H9 (cell line): ENCODE data around the gene MYL10. TPM values are rescaled to one million over a fixed set of nuclear protein-coding genes. Genes with fewer than 3 reads are reported as not detected.

Source experiments
- DNase-seq: peaks from one replicate; pipeline ENCODE4 v3.0.0-alpha.2; 2017
- H2AFZ ChIP-seq: one replicate; pipeline ENCODE4 v1.6.1; 2013; ENCODE audit warnings: mild to moderate bottlenecking, low read length, control low read depth, moderate library complexity
- H2AK5ac ChIP-seq: 2 replicates; pipeline ENCODE4 v1.6.1; 2013; ENCODE audit warnings: low read length, control low read depth, mixed read lengths; ENCODE audit not compliant: insufficient read length
- H2BK120ac ChIP-seq: one replicate; pipeline ENCODE4 v1.6.1; 2013; ENCODE audit warnings: low read depth, mild to moderate bottlenecking, low read length, control low read depth, inconsistent platforms; ENCODE audit not compliant: poor library complexity, severe bottlenecking
- H2BK12ac ChIP-seq: 2 replicates; pipeline ENCODE4 v1.6.1; 2013; ENCODE audit warnings: low read length, control low read depth, mixed read lengths, low read depth; ENCODE audit not compliant: insufficient read length
- H2BK15ac ChIP-seq: 2 replicates; pipeline ENCODE4 v1.6.1; 2013; ENCODE audit warnings: low read depth, low read length, control low read depth
- H2BK20ac ChIP-seq: one replicate; pipeline ENCODE4 v1.6.1; 2013; ENCODE audit warnings: low read depth, mild to moderate bottlenecking, low read length, control low read depth, inconsistent platforms; ENCODE audit not compliant: poor library complexity, severe bottlenecking
- H2BK5ac ChIP-seq: 2 replicates; pipeline ENCODE4 v1.6.1; 2013; ENCODE audit warnings: low read length, control low read depth, mixed read lengths; ENCODE audit not compliant: insufficient read length
- H3K14ac ChIP-seq: 2 replicates; pipeline ENCODE4 v1.6.1; 2013; ENCODE audit warnings: low read length, control low read depth; ENCODE audit not compliant: insufficient read depth
- H3K18ac ChIP-seq: 2 replicates; pipeline ENCODE4 v1.6.1; 2013; ENCODE audit warnings: low read depth, mild to moderate bottlenecking, mixed read lengths, low read length, control low read depth; ENCODE audit not compliant: insufficient read length
- H3K23ac ChIP-seq: 2 replicates; pipeline ENCODE4 v1.6.1; 2013; ENCODE audit warnings: low read length, control low read depth, mixed read lengths, low read depth; ENCODE audit not compliant: insufficient read length
- H3K23me2 ChIP-seq: 2 replicates; pipeline ENCODE4 v1.6.1; 2013; ENCODE audit warnings: low read depth, mild to moderate bottlenecking, mixed read lengths, low read length, control low read depth; ENCODE audit not compliant: insufficient read length, poor library complexity, severe bottlenecking
- H3K27ac ChIP-seq: 2 replicates; pipeline ENCODE4 v1.5.1; 2013; ENCODE audit warnings: low read length, control low read depth, mixed read lengths, low read depth; ENCODE audit not compliant: insufficient read length
- H3K27me3 ChIP-seq: 2 replicates; pipeline ENCODE4 v1.6.1; 2013; ENCODE audit warnings: low read length, control low read depth, inconsistent platforms; ENCODE audit not compliant: insufficient read depth
- H3K4ac ChIP-seq: 2 replicates; pipeline ENCODE4 v1.6.1; 2013; ENCODE audit warnings: low read depth, mild to moderate bottlenecking, control low read depth, inconsistent platforms, low read length, moderate library complexity
- H3K4me1 ChIP-seq: 2 replicates; pipeline ENCODE4 v1.6.1; 2013; ENCODE audit warnings: low read length, control low read depth, inconsistent platforms; ENCODE audit not compliant: insufficient read depth
- H3K4me2 ChIP-seq: 2 replicates; pipeline ENCODE4 v1.6.1; 2013; ENCODE audit warnings: low read length, control low read depth, mixed read lengths; ENCODE audit not compliant: insufficient read length, insufficient read depth
- H3K56ac ChIP-seq: 2 replicates; pipeline ENCODE4 v1.6.1; 2013; ENCODE audit warnings: low read depth, mild to moderate bottlenecking, mixed read lengths, low read length, control low read depth; ENCODE audit not compliant: insufficient read length
- H3K79me1 ChIP-seq: 2 replicates; pipeline ENCODE4 v1.6.1; 2013; ENCODE audit warnings: low read depth, mild to moderate bottlenecking, moderate library complexity, low read length, control low read depth, inconsistent platforms; ENCODE audit not compliant: insufficient read depth, poor library complexity, severe bottlenecking
- H3K79me2 ChIP-seq: 2 replicates; pipeline ENCODE4 v1.6.1; 2013; ENCODE audit warnings: low read length, control low read depth, inconsistent platforms; ENCODE audit not compliant: insufficient read depth
- H3K9ac ChIP-seq: 2 replicates; pipeline ENCODE4 v1.6.1; 2013; ENCODE audit warnings: low read length, control low read depth, mixed read lengths; ENCODE audit not compliant: insufficient read length; ENCODE audit errors: extremely low read depth
- H3K9me3 ChIP-seq: one replicate; pipeline ENCODE4 v1.6.1; 2013; ENCODE audit warnings: low read depth, low read length, inconsistent platforms; ENCODE audit not compliant: control insufficient read depth
- H3T11ph ChIP-seq: one replicate; pipeline ENCODE4 v1.6.1; 2013; ENCODE audit warnings: mild to moderate bottlenecking, low read length, control low read depth, inconsistent platforms
- H4K20me1 ChIP-seq: one replicate; pipeline ENCODE4 v1.6.1; 2013; ENCODE audit not compliant: control insufficient read depth, insufficient read length, insufficient read depth
- H4K5ac ChIP-seq: 2 replicates; pipeline ENCODE4 v1.6.1; 2013; ENCODE audit warnings: low read depth, mild to moderate bottlenecking, mixed read lengths, low read length, control low read depth; ENCODE audit not compliant: insufficient read length
- H4K8ac ChIP-seq: replicated peaks from 2 replicates; pipeline ENCODE4 v1.6.1; 2013; ENCODE audit warnings: low read length, control low read depth, mixed read lengths, low read depth; ENCODE audit not compliant: insufficient read length
- H4K91ac ChIP-seq: 2 replicates; pipeline ENCODE4 v1.6.1; 2013; ENCODE audit warnings: low read depth, mild to moderate bottlenecking, moderate library complexity, mixed read lengths, low read length, control low read depth; ENCODE audit not compliant: insufficient read length
- H3K27ac Mint-ChIP-seq, 3 experiments: 2 replicates in 2 of 3; 3 replicates in 1 of 3; pipeline ENCODE4 v1.8.0; 2020 to 2021; ENCODE audit warnings: mixed read lengths in 3 of 3, mild to moderate bottlenecking in 1 of 3, moderate library complexity in 1 of 3
- H3K27me3 Mint-ChIP-seq: 2 replicates; pipeline ENCODE4 v1.8.0; 2021; ENCODE audit warnings: low read depth, mild to moderate bottlenecking, moderate library complexity, mixed read lengths
- H3K36me3 Mint-ChIP-seq, 3 experiments: 2 replicates in 2 of 3; 3 replicates in 1 of 3; pipeline ENCODE4 v1.8.0; 2020 to 2021; ENCODE audit warnings: low read depth in 3 of 3, mixed read lengths in 3 of 3; ENCODE audit not compliant: insufficient read depth in 1 of 3
- H3K4me1 Mint-ChIP-seq, 2 experiments: 2 replicates each; pipeline ENCODE4 v1.8.0; 2020; ENCODE audit warnings: mixed read lengths in 2 of 2
- H3K4me3 Mint-ChIP-seq, 2 experiments: 2 replicates in 1 of 2; 3 replicates in 1 of 2; pipeline ENCODE4 v1.8.0; 2020 to 2021; ENCODE audit warnings: mild to moderate bottlenecking in 2 of 2, mixed read lengths in 2 of 2, moderate library complexity in 1 of 2
- H3K9me3 Mint-ChIP-seq, 2 experiments: 2 replicates in 1 of 2; 3 replicates in 1 of 2; pipeline ENCODE4 v1.8.0; 2020; ENCODE audit warnings: mild to moderate bottlenecking in 2 of 2, mixed read lengths in 2 of 2, moderate library complexity in 1 of 2
- CTCF ChIP-seq: fragments of 200-600 bp; sonication (generic); conservative IDR thresholded peaks from 3 replicates; pipeline ENCODE4 v1.8.0; 2021; ENCODE audit warnings: antibody characterized with exemption, mild to moderate bottlenecking
- WGBS: extraction: QIAGEN DNeasy Blood & Tissue Kit; methylation state at CpG from one replicate; pipeline ENCODE4 v1.1.7; 2013; ENCODE audit warnings: missing lambda C conversion rate, low lambda C conversion rate, mixed read lengths; ENCODE audit not compliant: insufficient read length; ENCODE audit errors: extremely low coverage; 5-methylcytosine and 5-hydroxymethylcytosine counted together
- total RNA-seq: library from RNA; stranded (reverse); gene quantifications from 2 replicates; pipeline ENCODE4 v1.2.1, GENCODE V29; 2021

MYL10 gene
- total RNA-seq, 1 experiment from 2014 or later = 0.50 TPM

- TF ChIP-seq CTCF = no peak
- H4K91ac ChIP-seq = no peak overlapping the region
- H3K9me3 ChIP-seq = no peaks in the 10 kb centered on the region
- peaks cover 11 to 22% of the 10 kb centered on the region in 2 experiments for H3K4me1 Mint-ChIP-seq
- H2BK15ac ChIP-seq = no peak overlapping the region
- DNase-seq = no peak
- no peak overlapping the region for H2BK120ac ChIP-seq
- H3K4me1 ChIP-seq = no peaks in the 10 kb centered on the region; the same call in 1 of the 2 replicates
- no peaks in the 10 kb centered on the region for H3K27me3 ChIP-seq
- no peak overlapping the region for H3K4me2 ChIP-seq
- H3K9me3 Mint-ChIP-seq = no peaks in the 10 kb centered on the region; a peak in 1 of 5 replicates
- WGBS = no CpG with 5 or more reads among the region's 14 CpGs
- H3K23me2 ChIP-seq = no peaks in the 10 kb centered on the region
- H2AK5ac ChIP-seq = no peak overlapping the region
- H3K27ac Mint-ChIP-seq = peak overlapping the region; percentile 21 to 70 (median 23); a peak in 3 of 7 replicates
- H2BK5ac ChIP-seq = no peak overlapping the region
- H4K8ac ChIP-seq = no peak overlapping the region
- H3K4me3 Mint-ChIP-seq = no peak overlapping the region
- H3K23ac ChIP-seq = no peak overlapping the region
- no peak overlapping the region for H3T11ph ChIP-seq
- peaks cover 2% of the 10 kb centered on the region; the same call in 1 of the 2 replicates for H3K27me3 Mint-ChIP-seq
- H3K4ac ChIP-seq = no peak overlapping the region
- H2BK12ac ChIP-seq = no peak overlapping the region
- no peak overlapping the region for H3K56ac ChIP-seq
- no peaks in the 10 kb centered on the region for H3K79me2 ChIP-seq
- no peak overlapping the region for H2BK20ac ChIP-seq
- no peaks in the 10 kb centered on the region for H3K79me1 ChIP-seq
- H3K14ac ChIP-seq = no peak overlapping the region; the same call in 1 of the 2 replicates
- no peak overlapping the region for H3K9ac ChIP-seq
- H3K27ac ChIP-seq = no peak overlapping the region
- H2AFZ ChIP-seq = no peak overlapping the region
- no peak overlapping the region for H3K18ac ChIP-seq
- H4K5ac ChIP-seq = no peak overlapping the region
- H3K36me3 Mint-ChIP-seq = no peaks in the 10 kb centered on the region; a peak in 1 of 7 replicates
- H4K20me1 ChIP-seq = no peaks in the 10 kb centered on the region
These were observed 48.8 kb upstream of the MYL10 start for GRCh38 chr7:101677797-101678479.
